A549 treated with CpdA at 1 μM for 4 hours (cell line): ENCODE data around the gene ZKSCAN8. TPM values are rescaled to one million over a fixed set of nuclear protein-coding genes. Genes with fewer than 3 reads are reported as not detected.

ENCODE experiments used
- total RNA-seq: library from RNA; stranded (reverse); fragments of 200-300 nt; extraction: Qiagen RNA extraction; gene quantifications from 5 replicates; pipeline ENCODE4 v1.2.3, GENCODE V29; 2022; ENCODE audit warnings: low read depth

The ZKSCAN8 gene
- 4.0 to 6.0 TPM (median 5.4 TPM) in 5 replicates for total RNA-seq

GRCh38 chr6:28141500-28142329 lies at the start of gene ZKSCAN8:
ZKSCAN8 (plus strand) TSS chr6:28141883; CDS start chr6:28148408, 6,525 bp downstream.

GRCh38 chr6:28124350-28124970 lies 17.2 kb upstream of the ZKSCAN8 start, which contains the start of gene ZSCAN16:
ZSCAN16 (plus strand) TSS chr6:28124609; CDS start chr6:28125444, 835 bp downstream.

Other genes with a start within 250 kb of the ZKSCAN8 start
- not detected in 5 replicates for gene OR2B2, start 229.5 kb upstream of the ZKSCAN8 start, total RNA-seq
- 0.15 to 0.23 TPM (median 0.19 TPM) in 3 of 5 replicates, not detected in the others for gene OR2B6, start 184.6 kb upstream of the ZKSCAN8 start, total RNA-seq
- 1.1 to 1.4 TPM (median 1.3 TPM) in 5 replicates for gene ZNF165, start 61.3 kb upstream of the ZKSCAN8 start, total RNA-seq
- gene ZSCAN16, start 17.3 kb upstream of the ZKSCAN8 start, total RNA-seq, result 3.9 to 4.5 TPM (median 4.0 TPM) in 5 replicates
- gene ZSCAN9, start 83.4 kb downstream of the ZKSCAN8 start, total RNA-seq, result 6.1 to 7.8 TPM (median 7.3 TPM) in 5 replicates
- 2.3 to 3.1 TPM (median 2.6 TPM) in 5 replicates for gene ZKSCAN4, start 110.4 kb downstream of the ZKSCAN8 start, total RNA-seq
- not detected in 5 replicates for gene NKAPL, start 117.4 kb downstream of the ZKSCAN8 start, total RNA-seq
- gene ZSCAN26, start 125.3 kb downstream of the ZKSCAN8 start, total RNA-seq, result 5.4 to 9.8 TPM (median 6.2 TPM) in 5 replicates
- 4.4 to 6.0 TPM (median 4.7 TPM) in 5 replicates for gene PGBD1, start 139.7 kb downstream of the ZKSCAN8 start, total RNA-seq
- 2.0 to 3.8 TPM (median 2.7 TPM) in 5 replicates for gene ZSCAN31, start 194.3 kb downstream of the ZKSCAN8 start, total RNA-seq
- 1.7 to 2.1 TPM (median 2.0 TPM) in 5 replicates for gene ZKSCAN3, start 208.1 kb downstream of the ZKSCAN8 start, total RNA-seq